Transverse colon (tissue), 4 donors: ENCODE data around the gene ZMAT2. TPM values are rescaled to one million over a fixed set of nuclear protein-coding genes. Genes with fewer than 3 reads are reported as not detected.
A peak's percentile ranks its signal among the peaks of the same experiment; 100 is the strongest.
"Not testable (repeated sequence)": the region's sequence is repeated elsewhere in the genome, so short reads cannot be mapped to it uniquely, and the experiment has no call there.

Experiments used
- DNase-seq: peaks from one replicate; pipeline ENCODE4 v3.0.0-alpha.2; 2019
- H3K27ac ChIP-seq, 4 donors: fragments of 200-600 bp; sonication (generic); 2 replicates each; pipeline ENCODE4 v1.5.1; 2016 to 2018; ENCODE audit warnings: inconsistent platforms in 4 of 4
- H3K27me3 ChIP-seq: fragments of 200-600 bp; sonication (generic); 2 replicates; pipeline ENCODE4 v1.5.1; 2017; ENCODE audit warnings: inconsistent platforms
- H3K36me3 ChIP-seq, 4 donors: fragments of 200-600 bp; sonication (generic); 2 replicates each; pipeline ENCODE4 v1.5.1; 2017 to 2019; ENCODE audit warnings: inconsistent platforms in 4 of 4
- H3K4me1 ChIP-seq, 4 donors: fragments of 200-600 bp; sonication (generic); 2 replicates each; pipeline ENCODE4 v1.5.1; 2017 to 2020; ENCODE audit warnings: inconsistent platforms in 4 of 4
- H3K4me3 ChIP-seq, 4 donors: fragments of 200-600 bp; sonication (generic); 1 replicate in 1 of 4; 2 replicates in 3 of 4; pipeline versions ENCODE4 v1.5.1 to v1.6.1; 2017 to 2019; ENCODE audit warnings: inconsistent platforms in 4 of 4
- H3K9me3 ChIP-seq, 2 donors: fragments of 200-600 bp; sonication (generic); 2 replicates each; pipeline ENCODE4 v1.5.1; 2017 to 2019; ENCODE audit warnings: inconsistent platforms in 2 of 2
- CTCF ChIP-seq, 5 experiments: fragments of 200-600 bp in 3 of 5; fragments of 450-650 bp in 2 of 5; sonication (generic) in 3 of 5; IDR thresholded peaks; 1 replicate in 2 of 5; 2 replicates in 3 of 5; pipeline ENCODE4 v1.5.1; 2016 to 2017; ENCODE audit warnings: antibody characterized with exemption in 5 of 5, inconsistent platforms in 3 of 5, mild to moderate bottlenecking in 2 of 5, moderate library complexity in 1 of 5
- EP300 ChIP-seq: sonication (generic); formaldehyde crosslinking; IDR thresholded peaks from one replicate; pipeline ENCODE4 v1.6.1; 2017; ENCODE audit warnings: antibody characterized with exemption, low read depth
- POLR2A ChIP-seq: fragments of 450-650 bp; IDR thresholded peaks from one replicate; pipeline ENCODE4 v1.6.1; 2016; ENCODE audit warnings: antibody characterized with exemption, mild to moderate bottlenecking, moderate library complexity
- POLR2AphosphoS5 ChIP-seq, 3 donors: sonication (generic); formaldehyde crosslinking; IDR thresholded peaks; one replicate each; pipeline ENCODE4 v1.6.1; 2016; ENCODE audit warnings: antibody characterized with exemption in 3 of 3
- WGBS, 2 donors: methylation state at CpG; one replicate each; pipeline ENCODE4 v1.1.5; 2018; ENCODE audit warnings: low coverage in 1 of 2; 5-methylcytosine and 5-hydroxymethylcytosine counted together
- in situ Hi-C, 4 donors: fragments of 200-750 bp; cut with MboI; loops; one replicate each; pipeline versions ENCODE4 v1.15.0 to v1.15.1; 2017; ENCODE audit warnings: low sequenced_read_pairs in 3 of 4, low pct_ligation_motif_present in 1 of 4, low pct_unique_long_range_greater_than_20kb in 1 of 4
- intact Hi-C: fragments of 100-400 bp; cut with DNase I; formaldehyde crosslinking; loops from one replicate; pipeline ENCODE4 v1.15.1; 2023; ENCODE audit warnings: low total_unique reads
- total RNA-seq, 4 donors: library from RNA; depleted of rRNA; stranded (reverse); fragments of >200 nt; gene quantifications; one replicate each; pipeline ENCODE4 v1.1.0, GENCODE V29; 2016

Gene ZMAT2
- 10 to 100 TPM in 3 of 4 donors, 1 to 10 TPM in 1; 6.7 to 41.3 (median 23.1) TPM for total RNA-seq

- no peaks in the 10 kb centered on the region for H3K27me3 ChIP-seq
- no peak for TF ChIP-seq EP300
- no peak for TF ChIP-seq CTCF (IDR thresholded peaks at IDR 0.05)
- peak; percentile 87 to 93 (median 92) for TF ChIP-seq POLR2AphosphoS5 (IDR thresholded peaks at IDR 0.05)
- peak; percentile 84 for TF ChIP-seq POLR2A
- H3K27ac ChIP-seq: peak within 1 kb of the TSS; percentile 65 to 88 (median 82)
- peaks cover 0 to 63% (median 31%) of the 10 kb centered on the region in 4 donors for H3K36me3 ChIP-seq
- WGBS, 2 donors: 0 to 1% methylated on average over 12 to 44 of the region's 44 CpGs
- H3K4me3 ChIP-seq: peak within 1 kb of the TSS; percentile 47 to 97 (median 72)
- intact Hi-C loops: no loop called here
- in situ Hi-C loops: loop anchor here in 1 of 4 donors (10.0 to 25.0 kb wide), 2 partner anchors 136 to 463 kb away; partner anchors contain the start of genes APBB3 and SLC35A4
- H3K4me1 ChIP-seq: peaks cover 0 to 18% (median 12%) of the 10 kb centered on the region in 4 donors
- peak; percentile 97 for DNase-seq
- no peaks in the 10 kb centered on the region for H3K9me3 ChIP-seq
These were observed at the start of gene ZMAT2 for GRCh38 chr5:140700177-140701144. Gene ZMAT2 (plus strand): TSS chr5:140700447. CDS start chr5:140700461, 14 bp downstream.

- no peak overlapping the region for H3K4me3 ChIP-seq
- WGBS, 2 donors: 96 to 98% methylated on average over 17 of the region's 17 CpGs
- peaks cover 0 to 6% (median 2%) of the 10 kb centered on the region in 4 donors for H3K4me1 ChIP-seq
- intact Hi-C loops (no loop called here), in situ Hi-C loops (loop anchor here in 1 of 4 donors (25.0 kb wide), 2 partner anchors 97 to 272 kb away; partner anchors contain the start of genes APBB3, SLC35A4 and SRA1)
- H3K27me3 ChIP-seq: no peaks in the 10 kb centered on the region
- DNase-seq: no peak
- H3K9me3 ChIP-seq: no peaks in the 10 kb centered on the region
- peaks cover 0 to 85% (median 43%) of the 10 kb centered on the region in 4 donors for H3K36me3 ChIP-seq
- no peak overlapping the region for H3K27ac ChIP-seq
- no peak for TF ChIP-seq EP300
- no peak for TF ChIP-seq POLR2A
- TF ChIP-seq CTCF (IDR thresholded peaks at IDR 0.05): no peak
- no peak for TF ChIP-seq POLR2AphosphoS5 (IDR thresholded peaks at IDR 0.05)
These were observed 41.4 kb upstream of the ZMAT2 start for GRCh38 chr5:140658870-140659269.

GRCh38 chr5:140660371-140660770 is 39.9 kb upstream of the ZMAT2 start:
- H3K9me3 ChIP-seq, DNase-seq, H3K27ac ChIP-seq, H3K27me3 ChIP-seq, H3K4me1 ChIP-seq, intact Hi-C loops, H3K4me3 ChIP-seq: not testable (repeated sequence)
- H3K36me3 ChIP-seq: peaks cover 0 to 70% (median 35%) of the 10 kb centered on the region in 4 donors
- in situ Hi-C loops: loop anchor here in 1 of 4 donors (25.0 kb wide), 2 partner anchors 98 to 273 kb away; partner anchors contain the start of genes APBB3, SLC35A4 and SRA1
- WGBS, 2 donors: 90% methylated on average over 6 of the region's 6 CpGs; no CpG with 5 or more reads in 1 of the 2 donors

GRCh38 chr5:140664030-140664358 is 36.3 kb upstream of the ZMAT2 start:
- peaks cover 12 to 27% (median 13%) of the 10 kb centered on the region in 4 donors for H3K4me1 ChIP-seq
- intact Hi-C loops (no loop called here), in situ Hi-C loops (loop anchor here in 1 of 4 donors (25.0 kb wide), 2 partner anchors 102 to 277 kb away; partner anchors contain the start of genes APBB3, SLC35A4 and SRA1)
- no peak for DNase-seq
- H3K4me3 ChIP-seq: peak overlapping the region; percentile 18 to 87 (median 76)
- no peaks in the 10 kb centered on the region for H3K9me3 ChIP-seq
- WGBS, 2 donors: 12 to 14% methylated on average over 11 to 18 of the region's 18 CpGs
- TF ChIP-seq EP300 (no peak), POLR2A (no peak)
- peak overlapping the region; percentile 88 to 95 (median 94) for H3K27ac ChIP-seq
- H3K27me3 ChIP-seq: no peaks in the 10 kb centered on the region
- peaks cover 0 to 38% (median 18%) of the 10 kb centered on the region in 4 donors for H3K36me3 ChIP-seq
